Pancreas (tissue), 10 donors: ENCODE data around the gene DNAAF5. TPM values are rescaled to one million over a fixed set of nuclear protein-coding genes. Genes with fewer than 3 reads are reported as not detected.

Source experiments
- ATAC-seq, 4 donors: fragments of 200-7000 bp; cut with Tn5 transposase; one replicate each; pipeline versions ENCODE4 v1.8.0 to v1.9.1; 2020; ENCODE audit warnings: mild to moderate bottlenecking in 4 of 4, moderate library complexity in 4 of 4
- DNase-seq, 6 donors: peaks; one replicate each; pipeline ENCODE4 v3.0.0-alpha.2; 2020
- FAIRE-seq: peaks from 2 replicates; lab custom pipeline; 2012; peaks lifted over from hg19 to GRCh38; lab: Jason Lieb, UNC
- H3K27ac ChIP-seq, 4 donors: fragments of 200-600 bp; sonication (generic); 1 replicate in 3 of 4; 2 replicates in 1 of 4; pipeline versions ENCODE4 v1.5.0 to v1.8.0; 2020
- H3K27me3 ChIP-seq, 4 donors: fragments of 200-600 bp; one replicate each; pipeline ENCODE4 v1.8.0; 2021
- H3K36me3 ChIP-seq, 3 donors: fragments of 200-600 bp; sonication (generic) in 1 of 3; one replicate each; pipeline versions ENCODE4 v1.5.0 to v1.8.0; 2020 to 2021
- H3K4me1 ChIP-seq, 3 donors: fragments of 200-600 bp; one replicate each; pipeline ENCODE4 v1.8.0; 2021
- H3K4me3 ChIP-seq, 4 donors: fragments of 200-600 bp; sonication (generic) in 2 of 4; one replicate each; pipeline versions ENCODE4 v1.5.0 to v1.8.0; 2020 to 2021
- H3K9me3 ChIP-seq, 4 donors: fragments of 200-600 bp; one replicate each; pipeline ENCODE4 v1.8.0; 2021
- WGBS, 2 donors: extraction: QIAGEN DNeasy Blood & Tissue Kit; methylation state at CpG; one replicate each; pipeline ENCODE4 v1.1.7; 2013; 5-methylcytosine and 5-hydroxymethylcytosine counted together
- intact Hi-C, 3 donors: fragments of 100-400 bp; cut with DNase I; formaldehyde crosslinking; loops; one replicate each; pipeline versions ENCODE4 v1.11.1 to v1.14.2; 2022
- polyA plus RNA-seq, 2 donors: library from polyadenylated mRNA; stranded (reverse); fragments of 200-250 nt; gene quantifications; one replicate each; pipeline ENCODE4 v1.2.3, GENCODE V29; 2013
- total RNA-seq, 6 donors: library from RNA; stranded (reverse); fragmentation: NEBNext Ultra II Directional in 4 of 6; extraction: Animal tissue kit (Norgen Biotek cat#: 25700) in 4 of 6; gene quantifications; one replicate each; pipeline versions ENCODE4 v1.2.1 to v1.2.4, GENCODE V29; 2021 to 2023
- TF ChIP-seq, protein P1 (sequence below), 4 donors: fragments of 200-600 bp; sonication (generic) in 3 of 4; IDR thresholded peaks; one replicate each; pipeline versions ENCODE4 v1.5.0 to v1.8.0; 2021; ENCODE audit warnings: antibody characterized with exemption in 4 of 4
- donor health status: healthy with polysubstance abuse.
- donor health status: DM: no; HTN: no; CAD: no; lungs with moderate emphysema.
- donor health status: DM: no; HTN: no; CAD: no.
- donor health status: control.
- donor health status: control.
- donor health status: Bipolar disorder and iron deficiency.
- donor health status: DM: yes; HTN: yes; CAD: no.
- donor health status: DM: no; HTN: no; CAD: no.
- donor health status: DM: no; HTN: no; CAD: no.
- donor health status: DM: yes; HTN: yes; CAD: no.

DNAAF5 gene
- total and polyA plus RNA-seq, 8 donors, result 7.7 to 16.6 (median 11.8) TPM

DNA sequence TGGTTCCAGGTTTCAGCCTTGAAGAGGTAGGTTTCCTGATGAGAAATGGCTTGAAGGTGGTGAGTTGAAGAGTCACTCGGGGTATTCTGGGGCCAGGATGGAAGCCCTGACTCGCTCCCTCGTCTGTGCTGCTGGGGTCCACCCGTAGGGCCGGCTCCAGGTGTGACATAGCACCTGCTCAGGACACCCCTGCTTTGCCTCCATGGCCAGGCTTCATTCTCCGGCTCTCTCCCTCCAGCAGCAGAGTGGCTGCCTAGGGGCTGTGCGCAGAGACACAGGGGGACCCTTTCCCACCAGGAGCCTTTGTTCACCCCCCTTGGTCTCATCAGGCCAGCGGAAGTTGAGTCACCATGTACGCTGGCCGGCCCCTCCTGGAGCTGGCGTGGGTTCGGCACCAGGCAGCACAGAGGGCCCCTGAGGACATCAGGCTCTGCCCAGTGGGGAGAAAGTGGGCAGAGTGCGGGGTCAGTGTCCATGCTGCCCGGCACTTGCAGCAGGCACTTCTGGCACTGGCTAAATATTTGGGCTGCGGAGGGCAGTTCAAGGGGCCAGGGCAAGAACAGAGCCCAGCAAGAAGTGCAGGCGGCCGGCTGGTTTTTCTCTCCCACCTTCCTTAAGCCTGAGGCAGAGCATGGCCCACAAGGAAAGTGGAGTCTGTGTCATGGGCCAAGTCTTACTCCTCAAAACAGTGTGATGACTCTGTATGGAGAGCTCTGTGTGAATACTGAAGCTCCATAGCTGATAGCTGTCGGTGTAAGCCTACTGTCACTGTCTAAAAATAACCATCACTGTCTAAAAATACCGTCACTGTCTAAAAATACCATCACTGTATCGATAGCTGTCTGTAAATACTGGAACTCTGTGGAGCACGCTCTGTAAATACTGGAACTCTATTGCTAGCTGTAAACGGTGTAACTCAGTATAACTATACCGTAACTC, 4.3 kb downstream of the DNAAF5 start:
- ATAC-seq, result no peak
- intact Hi-C loops, result no loop called here
- no peaks in the 10 kb centered on the region for H3K9me3 ChIP-seq
- H3K36me3 ChIP-seq, result no peaks in the 10 kb centered on the region
- no peak overlapping the region for H3K4me3 ChIP-seq
- H3K27me3 ChIP-seq, result no peaks in the 10 kb centered on the region
- 87 to 88% methylated on average over 23 of the region's 23 CpGs for WGBS, 2 donors
- no peak overlapping the region for H3K27ac ChIP-seq
- peaks cover 0 to 11% (median 3%) of the 10 kb centered on the region in 3 donors for H3K4me1 ChIP-seq
- FAIRE-seq, result no peak
- TF ChIP-seq, protein P1, sequence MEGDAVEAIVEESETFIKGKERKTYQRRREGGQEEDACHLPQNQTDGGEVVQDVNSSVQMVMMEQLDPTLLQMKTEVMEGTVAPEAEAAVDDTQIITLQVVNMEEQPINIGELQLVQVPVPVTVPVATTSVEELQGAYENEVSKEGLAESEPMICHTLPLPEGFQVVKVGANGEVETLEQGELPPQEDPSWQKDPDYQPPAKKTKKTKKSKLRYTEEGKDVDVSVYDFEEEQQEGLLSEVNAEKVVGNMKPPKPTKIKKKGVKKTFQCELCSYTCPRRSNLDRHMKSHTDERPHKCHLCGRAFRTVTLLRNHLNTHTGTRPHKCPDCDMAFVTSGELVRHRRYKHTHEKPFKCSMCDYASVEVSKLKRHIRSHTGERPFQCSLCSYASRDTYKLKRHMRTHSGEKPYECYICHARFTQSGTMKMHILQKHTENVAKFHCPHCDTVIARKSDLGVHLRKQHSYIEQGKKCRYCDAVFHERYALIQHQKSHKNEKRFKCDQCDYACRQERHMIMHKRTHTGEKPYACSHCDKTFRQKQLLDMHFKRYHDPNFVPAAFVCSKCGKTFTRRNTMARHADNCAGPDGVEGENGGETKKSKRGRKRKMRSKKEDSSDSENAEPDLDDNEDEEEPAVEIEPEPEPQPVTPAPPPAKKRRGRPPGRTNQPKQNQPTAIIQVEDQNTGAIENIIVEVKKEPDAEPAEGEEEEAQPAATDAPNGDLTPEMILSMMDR (IDR thresholded peaks at IDR 0.05), result no peak
- DNase-seq, result peak in 2 of 6 donors; percentile 11 to 51

DNA sequence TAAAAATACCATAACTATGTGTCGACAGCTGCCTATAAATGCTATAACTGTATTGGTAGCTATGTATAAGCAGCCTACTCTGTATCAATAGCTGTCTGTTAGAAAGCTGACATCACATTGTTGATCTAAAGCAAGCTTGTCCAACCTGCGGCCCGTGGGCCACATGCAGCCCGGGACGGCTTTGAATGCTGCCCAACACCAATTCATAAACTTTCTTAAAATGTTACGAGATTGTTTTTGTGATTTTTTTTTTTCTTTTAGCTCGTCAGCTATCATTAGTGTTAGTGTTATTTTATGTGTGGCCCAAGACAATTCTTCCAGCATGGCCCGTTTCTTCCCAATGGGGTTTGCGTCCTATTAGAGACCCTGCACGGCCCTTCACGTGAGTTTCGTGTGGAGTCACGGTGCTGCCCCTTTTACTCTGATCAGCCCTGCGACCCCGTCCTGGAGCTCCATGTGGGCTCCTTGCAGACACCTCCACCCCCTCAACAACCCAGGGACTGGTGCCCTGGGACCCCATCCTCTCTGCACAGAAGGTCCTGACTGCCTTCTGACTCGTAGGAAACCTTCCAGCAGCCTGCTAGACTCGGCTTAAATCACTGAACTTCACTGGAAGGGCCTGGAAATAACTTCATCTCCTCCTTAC, 5.1 kb downstream of the DNAAF5 start:
- peak overlapping the region in 1 of 4 donors; percentile 45 for H3K27ac ChIP-seq
- TF ChIP-seq, protein P1 (IDR thresholded peaks at IDR 0.05), result no peak
- 88 to 92% methylated on average over 17 of the region's 17 CpGs for WGBS, 2 donors
- no peak for FAIRE-seq
- H3K9me3 ChIP-seq, result no peaks in the 10 kb centered on the region
- no peaks in the 10 kb centered on the region for H3K27me3 ChIP-seq
- peaks cover 0 to 7% (median 0%) of the 10 kb centered on the region in 3 donors for H3K4me1 ChIP-seq
- ATAC-seq, result no peak
- H3K4me3 ChIP-seq, result no peak overlapping the region
- peak in 1 of 6 donors; percentile 40 for DNase-seq
- intact Hi-C loops, result no loop called here
- H3K36me3 ChIP-seq, result no peaks in the 10 kb centered on the region

DNA sequence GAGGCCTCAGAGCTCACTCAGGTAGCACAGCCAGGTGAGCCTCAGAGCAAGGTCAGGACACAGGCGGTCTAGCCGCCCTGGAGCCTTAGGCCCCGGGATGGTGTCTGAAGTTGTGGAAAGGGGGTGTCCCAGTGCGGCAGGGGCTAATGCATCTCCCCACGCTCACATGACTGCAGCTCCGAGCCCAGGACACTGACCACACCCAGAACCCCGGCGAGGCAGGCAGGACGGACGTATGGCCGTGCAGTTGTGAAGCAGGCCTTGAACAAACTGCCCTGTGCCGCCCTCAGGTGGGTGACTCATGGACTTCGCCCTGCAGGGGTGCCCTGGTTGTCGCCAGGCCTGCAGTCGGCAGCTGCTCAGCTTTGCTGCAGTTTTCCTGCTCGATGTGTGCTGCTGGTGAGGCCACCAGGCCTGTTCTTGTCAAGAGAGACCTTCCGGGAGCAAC, 5.6 kb downstream of the DNAAF5 start:
- Histone ChIP-seq H3K27ac (peak overlapping the region in 1 of 4 donors; percentile 45), H3K4me3 (no peak overlapping the region), H3K36me3 (no peaks in the 10 kb centered on the region), H3K9me3 (no peaks in the 10 kb centered on the region), H3K27me3 (no peaks in the 10 kb centered on the region), H3K4me1 (peaks cover 0 to 7% (median 0%) of the 10 kb centered on the region in 3 donors)
- 45 to 51% methylated on average over 17 of the region's 17 CpGs for WGBS, 2 donors
- intact Hi-C loops, result no loop called here
- DNase-seq (peak; percentile 59 to 77 (median 74)), ATAC-seq (peak; percentile 87 to 98 (median 92)), FAIRE-seq (no peak)
- TF ChIP-seq, protein P1 (IDR thresholded peaks at IDR 0.05), result no peak

DNA sequence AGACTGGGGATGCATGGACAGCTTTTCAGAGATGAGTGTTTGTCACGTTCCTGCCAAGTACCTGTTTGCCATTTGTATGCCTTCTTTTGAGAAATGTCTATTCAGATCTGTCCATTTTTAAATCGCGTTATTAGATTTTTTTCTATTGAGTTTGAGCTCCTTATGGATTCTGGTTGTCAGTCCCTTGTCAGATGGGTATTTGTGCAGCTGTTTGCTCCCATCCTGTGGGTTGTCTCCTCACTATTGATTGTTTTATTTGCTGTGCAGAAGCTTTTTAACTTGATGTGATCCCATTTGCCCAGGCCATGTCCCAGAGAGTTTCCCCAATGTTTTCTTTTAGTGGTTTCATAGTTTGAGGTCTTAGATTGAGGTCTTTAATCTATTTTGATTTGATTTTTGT, 6.1 kb downstream of the DNAAF5 start:
- Histone ChIP-seq H3K27me3 (no peaks in the 10 kb centered on the region), H3K9me3 (no peaks in the 10 kb centered on the region), H3K36me3 (no peaks in the 10 kb centered on the region), H3K4me3 (no peak overlapping the region), H3K4me1 (peaks cover 0 to 7% (median 0%) of the 10 kb centered on the region in 3 donors), H3K27ac (peak overlapping the region in 1 of 4 donors; percentile 45)
- FAIRE-seq (no peak), DNase-seq (no peak), ATAC-seq (no peak)
- TF ChIP-seq, protein P1 (IDR thresholded peaks at IDR 0.05), result no peak
- 61 to 66% methylated on average over 3 of the region's 3 CpGs for WGBS, 2 donors
- intact Hi-C loops, result no loop called here
